Esophagus muscularis mucosa (tissue), 4 donors: ENCODE measurements around the gene RAD51B. TPM values are rescaled to one million over a fixed set of nuclear protein-coding genes. Genes with fewer than 3 reads are reported as not detected.

ENCODE experiments used
- DNase-seq: peaks from one replicate; pipeline ENCODE4 v3.0.0-alpha.2; 2017; ENCODE audit errors: extremely low spot score
- H3K27ac ChIP-seq, 4 donors: fragments of 200-600 bp; sonication (generic); replicated peaks in 1 of 4; 1 replicate in 3 of 4; 2 replicates in 1 of 4; pipeline ENCODE4 v1.5.1; 2016 to 2019; ENCODE audit warnings: mild to moderate bottlenecking in 1 of 4
- H3K27me3 ChIP-seq, 4 donors: fragments of 200-600 bp; sonication (generic); one replicate each; pipeline versions ENCODE4 v1.5.1 to v1.6.0; 2016 to 2019
- H3K36me3 ChIP-seq, 4 donors: fragments of 200-600 bp; sonication (generic); one replicate each; pipeline ENCODE4 v1.5.1; 2016 to 2019
- H3K4me1 ChIP-seq, 4 donors: fragments of 200-600 bp; sonication (generic); one replicate each; pipeline ENCODE4 v1.5.1; 2016 to 2019
- H3K4me3 ChIP-seq, 4 donors: fragments of 200-600 bp; sonication (generic); 1 replicate in 2 of 4; 2 replicates in 2 of 4; pipeline ENCODE4 v1.5.1; 2016 to 2019; ENCODE audit warnings: mild to moderate bottlenecking in 4 of 4, moderate library complexity in 1 of 4
- H3K9me3 ChIP-seq, 4 donors: fragments of 200-600 bp; sonication (generic); 1 replicate in 3 of 4; 2 replicates in 1 of 4; pipeline ENCODE4 v1.5.1; 2016 to 2019
- CTCF ChIP-seq, 3 experiments: fragments of 200-600 bp in 2 of 3; fragments of 450-650 bp in 1 of 3; sonication (generic) in 2 of 3; IDR thresholded peaks; one replicate each; pipeline ENCODE4 v1.5.1; 2017 to 2019; ENCODE audit warnings: antibody characterized with exemption in 3 of 3, mild to moderate bottlenecking in 2 of 3, moderate library complexity in 1 of 3
- EP300 ChIP-seq: sonication (generic); formaldehyde crosslinking; IDR thresholded peaks from one replicate; pipeline ENCODE4 v1.6.1; 2017; ENCODE audit warnings: antibody characterized with exemption
- POLR2A ChIP-seq: fragments of 450-650 bp; IDR thresholded peaks from one replicate; pipeline ENCODE4 v1.6.1; 2017; ENCODE audit warnings: antibody characterized with exemption, moderate library complexity, mild to moderate bottlenecking, low read depth
- POLR2AphosphoS5 ChIP-seq, 2 donors: sonication (generic); formaldehyde crosslinking; IDR thresholded peaks; one replicate each; pipeline ENCODE4 v1.6.1; 2017; ENCODE audit warnings: antibody characterized with exemption in 2 of 2
- WGBS: methylation state at CpG from one replicate; pipeline ENCODE4 v1.1.5; 2018; 5-methylcytosine and 5-hydroxymethylcytosine counted together
- intact Hi-C: fragments of 100-400 bp; cut with DNase I; formaldehyde crosslinking; loops from one replicate; pipeline ENCODE4 v1.15.1; 2023
- total RNA-seq, 4 donors: library from RNA; depleted of rRNA; stranded (reverse); fragments of >200 nt; gene quantifications; one replicate each; pipeline versions ENCODE4 v1.1.0 to v1.2.1, GENCODE V29; 2016

RAD51B gene
- total RNA-seq, 4 donors from 2014 or later: 2.8 to 11.1 (median 5.1) TPM

GRCh38 chr14:68279777-68280233, 460.2 kb downstream of the RAD51B start:
- H3K36me3 ChIP-seq: no peaks in the 10 kb centered on the region
- TF ChIP-seq EP300 (no peak), POLR2AphosphoS5 (IDR thresholded peaks at IDR 0.05) (no peak), POLR2A (no peak), CTCF (IDR thresholded peaks at IDR 0.05) (no peak)
- no peaks in the 10 kb centered on the region for H3K9me3 ChIP-seq
- H3K27ac ChIP-seq: no peak overlapping the region
- WGBS: 78% methylated on average over 4 of the region's 4 CpGs
- no peaks in the 10 kb centered on the region for H3K27me3 ChIP-seq
- DNase-seq: peak; percentile 12
- H3K4me3 ChIP-seq: no peak overlapping the region
- intact Hi-C loops: no loop called here
- H3K4me1 ChIP-seq: peaks cover 12 to 26% (median 20%) of the 10 kb centered on the region in 4 donors

- H3K4me3 ChIP-seq: no peak overlapping the region
- no peak overlapping the region for H3K27ac ChIP-seq
- peaks cover 12 to 36% (median 28%) of the 10 kb centered on the region in 4 donors for H3K4me1 ChIP-seq
- no peaks in the 10 kb centered on the region for H3K9me3 ChIP-seq
- intact Hi-C loops: no loop called here
- no peak for DNase-seq
- no peak for TF ChIP-seq EP300
- TF ChIP-seq POLR2AphosphoS5 (IDR thresholded peaks at IDR 0.05): no peak
- no peak for TF ChIP-seq POLR2A
- no peak for TF ChIP-seq CTCF (IDR thresholded peaks at IDR 0.05)
- H3K36me3 ChIP-seq: no peaks in the 10 kb centered on the region
- 94% methylated on average over 4 of the region's 4 CpGs for WGBS
- no peaks in the 10 kb centered on the region for H3K27me3 ChIP-seq
Measured at GRCh38 chr14:68281497-68281896, 461.9 kb downstream of the RAD51B start.

- Histone ChIP-seq H3K9me3 (no peaks in the 10 kb centered on the region), H3K27me3 (no peaks in the 10 kb centered on the region), H3K27ac (peak overlapping the region in 1 of 4 donors; percentile 45), H3K36me3 (no peaks in the 10 kb centered on the region), H3K4me1 (peaks cover 12 to 36% (median 31%) of the 10 kb centered on the region in 4 donors), H3K4me3 (no peak overlapping the region)
- TF ChIP-seq POLR2AphosphoS5 (IDR thresholded peaks at IDR 0.05) (no peak), CTCF (IDR thresholded peaks at IDR 0.05) (no peak), POLR2A (no peak), EP300 (no peak)
- intact Hi-C loops: no loop called here
- WGBS: 100% methylated on average over 3 of the region's 6 CpGs
- no peak for DNase-seq
Measured at GRCh38 chr14:68282479-68283377, 463.1 kb downstream of the RAD51B start.

- Histone ChIP-seq H3K4me3 (no peak overlapping the region), H3K27me3 (no peaks in the 10 kb centered on the region), H3K4me1 (peaks cover 12 to 33% (median 30%) of the 10 kb centered on the region in 4 donors), H3K27ac (peak overlapping the region in 1 of 4 donors; percentile 45), H3K36me3 (no peaks in the 10 kb centered on the region), H3K9me3 (no peaks in the 10 kb centered on the region)
- intact Hi-C loops: no loop called here
- 95% methylated on average over 3 of the region's 11 CpGs for WGBS
- TF ChIP-seq POLR2A (no peak), POLR2AphosphoS5 (IDR thresholded peaks at IDR 0.05) (no peak), EP300 (no peak), CTCF (IDR thresholded peaks at IDR 0.05) (no peak)
- no peak for DNase-seq
Measured at GRCh38 chr14:68283378-68284123, 464.0 kb downstream of the RAD51B start.
